Measurements from ENCODE around the gene ANAPC7.

GRCh38 chr12:110373025-110373424 lies 30.5 kb downstream of the ANAPC7 start:
- TF ChIP-seq BHLHE40 (IDR thresholded peaks at IDR 0.05; ENCODE audit: low read length), result no peak
- TF ChIP-seq FOXM1 (IDR thresholded peaks at IDR 0.05; ENCODE audit: low read depth), result no peak
- no peak for TF ChIP-seq FOXM1 (CRISPR knock-in tag; IDR thresholded peaks at IDR 0.05; ENCODE audit: low read depth)
- TF ChIP-seq POLR3A (IDR thresholded peaks at IDR 0.05; ENCODE audit: borderline replicate concordance, extremely low read depth, insufficient read depth, insufficient read length), result no peak
